Superior temporal gyrus (tissue), 1 donor: Measurements from ENCODE around the gene STAC2.
A peak's percentile ranks its signal among the peaks of the same experiment; 100 is the strongest.
"Not testable (repeated sequence)": the region's sequence is repeated elsewhere in the genome, so short reads cannot be mapped to it uniquely, and the experiment has no call there.

Experiments
- DNase-seq: peaks from one replicate; pipeline ENCODE4 v3.0.0-alpha.2; 2016; ENCODE audit errors: extremely low spot score

Gene STAC2, protein sequence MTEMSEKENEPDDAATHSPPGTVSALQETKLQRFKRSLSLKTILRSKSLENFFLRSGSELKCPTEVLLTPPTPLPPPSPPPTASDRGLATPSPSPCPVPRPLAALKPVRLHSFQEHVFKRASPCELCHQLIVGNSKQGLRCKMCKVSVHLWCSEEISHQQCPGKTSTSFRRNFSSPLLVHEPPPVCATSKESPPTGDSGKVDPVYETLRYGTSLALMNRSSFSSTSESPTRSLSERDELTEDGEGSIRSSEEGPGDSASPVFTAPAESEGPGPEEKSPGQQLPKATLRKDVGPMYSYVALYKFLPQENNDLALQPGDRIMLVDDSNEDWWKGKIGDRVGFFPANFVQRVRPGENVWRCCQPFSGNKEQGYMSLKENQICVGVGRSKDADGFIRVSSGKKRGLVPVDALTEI

DNA sequence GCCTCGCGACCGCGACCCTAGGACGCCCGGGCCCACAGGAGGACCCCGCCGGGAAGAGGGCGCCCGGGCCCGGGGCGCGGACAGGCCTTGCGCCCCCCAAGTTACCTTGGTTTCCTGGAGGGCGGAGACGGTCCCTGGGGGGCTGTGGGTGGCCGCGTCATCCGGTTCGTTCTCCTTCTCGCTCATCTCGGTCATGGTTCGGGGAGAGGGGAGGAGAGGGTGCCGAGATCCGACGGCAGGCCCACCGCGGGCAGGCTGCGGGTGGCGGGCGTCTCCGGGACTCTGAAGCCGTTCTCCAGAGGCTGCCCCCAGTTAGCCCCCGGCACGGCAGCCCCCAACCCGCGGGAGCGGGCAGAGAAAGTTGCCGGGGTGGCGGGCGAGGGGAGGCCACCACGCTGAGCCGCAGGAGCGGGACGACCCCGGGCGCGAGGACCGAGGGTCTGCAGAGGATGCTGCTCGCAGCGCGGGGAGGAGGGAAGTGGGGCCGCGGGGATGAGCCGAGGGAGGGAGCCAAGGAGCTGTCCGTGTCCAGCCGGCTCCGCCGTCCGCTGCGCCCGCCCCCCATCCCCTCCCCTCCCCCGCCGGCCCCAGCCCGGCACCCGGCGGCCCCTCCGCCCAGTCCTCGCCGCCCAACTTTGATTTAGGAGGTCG is at the start of gene STAC2:
Gene STAC2 (minus strand): TSS at position 638 of the 651 bp plus-strand sequence. CDS start 443 bp downstream, at position 195.
- DNase-seq, result no peak

DNA sequence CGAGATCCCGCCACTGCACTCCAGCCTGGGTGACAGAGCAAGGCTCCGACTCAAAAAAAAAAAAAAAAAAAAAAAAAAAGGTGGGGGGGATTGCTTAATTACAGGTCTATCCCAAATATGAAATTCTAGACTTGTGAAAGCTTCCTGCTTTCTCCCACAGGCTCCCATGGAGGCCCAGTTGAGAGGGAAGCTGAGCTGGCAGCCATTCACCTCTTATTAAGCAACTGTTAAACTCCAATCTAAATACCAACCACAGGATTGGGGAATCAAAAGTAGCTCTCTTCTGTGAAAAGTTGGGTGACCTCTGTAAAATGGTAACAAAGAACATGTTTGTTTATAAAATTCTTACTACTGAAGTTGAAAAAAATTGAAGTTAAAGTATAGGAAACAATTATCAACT is 45.8 kb upstream of the STAC2 start:
- no peak for DNase-seq

DNA sequence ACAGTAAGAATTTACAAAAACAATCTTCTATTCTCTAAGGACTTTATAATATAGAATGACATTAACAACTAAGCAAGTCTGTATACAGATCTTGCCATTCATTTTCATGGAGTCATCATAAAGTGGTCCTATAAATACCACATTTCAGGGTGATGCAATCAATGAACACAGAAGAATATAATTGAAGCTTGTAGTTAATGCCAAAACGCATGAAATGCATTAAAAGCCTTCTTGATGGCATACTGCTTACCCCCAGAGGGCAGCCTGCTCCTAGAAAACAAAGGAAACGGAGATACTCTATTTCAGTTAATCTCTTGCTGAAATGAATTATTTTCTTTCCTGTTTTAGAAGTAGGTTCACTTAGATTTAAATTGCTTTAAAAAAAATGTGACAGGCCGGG is 45.2 kb upstream of the STAC2 start:
- no peak for DNase-seq

DNA sequence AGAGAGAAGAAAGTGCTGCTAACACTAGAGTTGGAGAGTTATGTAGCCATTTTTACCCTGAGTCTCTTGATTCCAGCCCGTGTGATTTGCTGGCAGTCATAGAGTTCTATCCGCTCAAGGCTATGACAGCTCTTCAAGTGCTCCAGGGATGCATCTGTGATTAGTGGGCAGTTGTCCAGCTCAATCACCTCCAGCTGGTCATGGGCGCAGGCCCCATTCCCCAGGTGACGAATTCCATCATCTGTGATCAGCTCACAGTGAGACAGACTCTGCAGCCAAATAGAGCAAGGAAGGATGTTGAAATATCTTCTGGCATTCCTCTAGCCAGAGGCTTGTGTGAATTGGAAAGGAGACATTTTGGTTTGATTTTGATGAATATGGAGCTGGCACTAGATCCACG is 38.4 kb upstream of the STAC2 start:
- DNase-seq, result no peak

DNA sequence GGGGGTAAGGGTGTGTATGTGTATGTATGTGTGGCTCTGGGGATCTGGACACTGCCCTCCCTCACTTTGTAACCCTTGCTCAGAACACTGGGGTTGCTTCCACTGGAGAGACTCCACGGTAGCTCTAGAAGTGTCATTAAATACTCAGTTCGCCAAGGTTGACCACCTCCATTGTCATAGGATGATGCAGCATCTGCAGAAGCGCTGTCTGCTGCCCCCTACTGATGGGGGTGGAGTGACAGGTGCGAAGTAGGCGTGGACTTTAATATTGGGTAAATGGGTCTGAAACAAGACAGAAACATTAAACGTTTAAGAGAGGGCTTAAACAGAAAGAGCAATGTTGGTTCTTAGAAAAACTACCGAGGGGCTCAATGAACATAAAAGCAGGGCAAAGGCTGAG is 35.5 kb upstream of the STAC2 start:
- DNase-seq, result no peak

DNA sequence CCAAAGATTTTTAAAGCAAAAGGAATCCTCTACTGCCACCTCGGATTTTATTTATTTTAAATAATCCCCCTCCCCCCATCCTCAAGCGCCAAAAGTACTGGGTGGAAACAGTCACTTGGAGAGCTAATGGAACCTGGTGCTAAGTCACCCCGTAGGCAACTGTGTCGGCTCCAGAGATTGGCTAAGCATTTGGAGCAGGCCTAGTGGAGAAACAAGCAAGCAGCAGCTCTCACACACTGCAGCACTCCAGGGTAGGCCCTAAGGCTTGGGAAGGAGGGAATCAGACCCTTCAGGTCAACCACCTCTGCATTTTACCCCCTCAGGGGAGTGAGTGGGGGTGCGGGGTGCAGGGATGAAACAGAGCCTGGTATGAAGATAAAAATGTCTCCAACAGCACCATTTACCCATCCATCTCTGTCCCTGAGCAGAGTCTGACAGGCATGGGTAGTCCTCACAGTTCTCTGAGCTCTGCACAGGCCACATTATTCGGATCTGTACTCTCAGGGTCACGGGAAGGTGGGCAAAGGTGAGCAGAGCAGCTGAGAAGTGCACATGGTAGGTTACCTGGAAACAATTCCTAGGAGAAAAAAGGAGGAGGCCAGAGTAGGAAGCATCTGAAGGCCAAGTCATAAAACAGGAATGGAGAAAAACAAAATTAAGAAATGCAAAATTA is 27.2 kb upstream of the STAC2 start:
- peak; percentile 1 for DNase-seq

DNA sequence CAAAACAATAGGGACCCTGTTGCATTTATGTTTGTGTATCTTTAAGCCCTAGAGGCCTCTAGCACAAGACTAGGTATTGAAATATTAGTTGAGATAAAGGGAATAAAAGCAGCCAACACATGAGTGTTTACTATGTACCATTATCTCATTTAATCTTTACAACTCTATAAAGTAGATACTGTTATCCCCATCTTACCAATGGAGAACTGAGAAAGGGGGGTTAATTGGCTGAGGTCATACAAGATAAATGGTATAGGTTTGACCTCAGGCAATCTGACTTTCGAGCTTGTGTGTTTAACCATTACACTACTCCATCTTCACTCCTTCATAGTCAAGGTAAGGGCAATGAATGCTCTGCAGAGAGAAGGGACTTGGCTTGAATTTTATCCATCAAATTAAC is 26.3 kb upstream of the STAC2 start:
- DNase-seq, result peak; percentile 2

DNA sequence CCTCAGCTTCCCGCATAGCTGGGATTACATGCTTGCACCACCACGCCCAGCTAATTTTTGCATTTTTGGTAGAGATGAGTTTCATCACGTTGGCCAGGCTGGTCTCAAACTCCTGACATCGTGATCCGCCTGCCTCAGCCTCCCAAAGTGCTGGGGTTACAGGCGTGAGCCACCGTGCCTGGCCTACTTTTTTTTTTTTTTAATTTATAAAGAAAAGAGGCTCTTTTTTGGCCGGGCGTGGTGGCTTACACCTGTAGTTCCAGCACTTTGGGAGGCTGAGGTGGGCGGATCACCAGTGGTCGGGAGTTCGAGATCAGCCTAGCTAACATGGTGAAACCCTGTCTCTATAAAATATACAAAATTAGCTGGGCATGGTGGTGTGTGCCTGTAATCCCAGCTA is 24.3 kb upstream of the STAC2 start:
- DNase-seq, result not testable (repeated sequence)

DNA sequence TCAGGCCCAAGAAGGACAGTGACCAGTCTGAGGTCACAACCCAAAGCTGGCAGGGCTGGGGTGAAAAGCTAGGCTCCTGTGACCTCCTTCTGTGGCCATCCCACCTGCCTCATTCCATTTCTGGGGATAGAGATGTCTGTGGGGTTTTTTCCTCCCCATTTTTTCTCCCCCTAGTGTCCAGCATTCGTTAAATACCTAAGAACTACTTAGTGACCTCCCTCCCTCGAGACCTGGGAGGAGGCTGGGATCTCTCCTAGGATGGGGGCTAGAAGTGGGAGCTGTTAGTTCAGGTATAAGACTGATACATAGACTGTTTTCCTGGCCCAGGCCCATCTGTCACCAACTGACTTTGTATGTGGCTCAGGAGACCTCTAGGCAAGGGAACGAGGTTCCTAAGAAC is 20.5 kb upstream of the STAC2 start:
- DNase-seq, result no peak

DNA sequence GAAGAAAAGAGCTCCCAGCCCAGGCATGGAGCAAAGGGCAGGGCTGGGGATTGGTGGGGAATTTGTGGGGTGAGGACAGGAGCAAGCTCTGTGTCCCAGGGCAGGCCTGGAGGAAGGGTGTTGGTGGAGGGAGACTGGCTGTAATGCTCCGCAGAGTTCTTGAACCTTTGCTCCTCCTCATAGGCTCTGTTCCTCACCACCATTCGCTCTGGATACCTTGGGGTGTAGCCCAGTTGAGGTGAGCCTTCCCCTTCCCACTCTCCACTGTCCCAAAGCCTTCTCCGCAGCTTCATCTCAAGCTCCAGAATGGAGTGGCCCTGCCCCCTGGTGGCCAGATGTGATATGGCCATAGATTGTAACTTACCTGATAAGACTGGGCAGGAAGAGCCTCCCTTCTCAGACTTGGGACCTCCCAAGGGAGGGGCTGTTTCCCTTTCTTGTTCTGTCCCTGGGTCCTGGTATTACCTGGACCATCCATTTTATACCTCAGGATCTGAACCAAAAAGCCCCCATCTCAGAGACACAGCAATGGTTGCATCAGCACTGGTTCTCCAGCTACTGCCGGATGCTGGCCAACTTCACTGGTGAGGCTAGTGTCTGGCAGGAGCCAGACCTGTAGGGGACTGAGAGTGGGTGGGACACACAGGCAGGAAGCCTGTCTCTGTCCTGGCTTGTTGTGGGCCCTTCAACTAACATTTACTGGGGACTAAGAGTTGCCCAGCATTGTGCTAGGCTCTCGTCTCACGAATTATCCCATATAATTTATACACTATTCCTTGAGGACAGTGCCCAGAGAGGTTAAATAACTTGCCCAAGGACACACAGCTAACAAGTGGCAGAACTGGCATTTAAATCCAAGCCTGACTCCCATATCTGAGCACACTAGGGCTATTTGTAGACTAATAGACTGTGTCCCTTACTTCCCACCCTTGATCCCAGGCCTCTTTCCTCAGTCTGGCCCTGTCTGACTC is 19.1 kb upstream of the STAC2 start:
- peak; percentile 96 for DNase-seq

DNA sequence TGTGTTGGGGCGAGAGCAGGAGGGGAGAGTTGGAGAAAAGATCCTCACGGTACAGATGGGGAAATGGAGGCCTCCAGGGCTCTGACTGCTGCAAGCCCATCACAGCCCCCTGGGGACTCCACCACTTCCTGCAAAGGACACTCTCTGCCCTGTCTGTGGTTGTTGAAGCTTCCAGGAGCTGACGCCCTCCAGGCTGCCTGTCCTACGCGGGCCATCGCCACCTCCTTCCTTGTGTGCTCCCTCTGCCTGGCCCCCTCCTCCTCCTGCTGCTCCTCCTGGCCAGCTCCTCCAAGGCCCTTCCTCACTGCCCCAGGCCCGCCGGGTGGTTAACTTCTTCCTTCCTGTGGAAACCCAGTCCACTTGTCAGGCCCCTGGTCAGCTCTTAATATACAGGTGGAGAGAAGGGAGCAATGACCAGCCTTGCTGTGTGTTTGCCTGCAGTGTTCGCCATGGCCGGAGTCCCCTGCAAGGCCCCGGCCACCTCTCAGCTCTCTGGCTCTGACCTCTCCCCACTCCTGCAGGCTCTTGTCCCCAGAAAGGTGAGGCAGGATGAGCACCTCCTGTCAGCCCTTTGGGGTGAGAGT is 18.4 kb upstream of the STAC2 start:
- no peak for DNase-seq

DNA sequence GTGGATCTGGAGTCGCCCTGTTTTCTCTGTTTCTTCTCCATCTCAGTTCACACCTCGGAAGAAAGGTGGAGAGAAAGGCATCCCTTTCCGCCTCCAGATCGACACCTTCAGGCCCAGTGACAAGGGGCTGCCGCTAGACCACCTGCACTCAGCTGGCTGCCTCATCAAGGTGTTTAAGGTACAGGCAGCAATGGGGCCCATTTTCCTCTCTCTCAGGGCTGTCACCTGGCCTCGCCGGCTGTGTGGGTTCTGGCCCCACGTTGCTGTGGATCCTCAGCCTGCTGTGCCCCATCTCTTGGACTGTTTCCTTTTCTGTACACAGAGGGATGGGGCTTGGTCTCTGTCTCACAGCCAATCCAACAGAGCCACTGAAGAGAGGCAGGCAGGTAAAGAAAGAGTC is 17.4 kb upstream of the STAC2 start:
- DNase-seq, result no peak

DNA sequence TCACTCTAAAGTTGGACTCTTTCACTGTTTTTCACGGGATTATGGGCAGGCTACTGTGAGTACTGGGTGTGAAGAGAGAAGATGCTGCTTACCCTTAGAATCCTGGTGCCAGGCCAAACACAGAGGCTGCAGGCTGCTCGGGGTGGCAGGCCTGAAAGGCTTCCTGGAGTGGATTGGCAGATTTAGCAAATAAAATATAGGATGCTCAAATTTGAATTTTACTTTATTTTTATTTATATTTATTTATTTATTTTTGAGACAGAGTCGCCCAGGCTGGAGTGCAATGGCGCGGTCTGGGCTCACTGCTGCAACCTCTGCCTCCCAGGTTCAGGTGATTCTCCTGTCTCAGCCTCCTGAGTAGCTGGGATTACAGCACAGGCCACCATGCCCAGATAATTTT is 14.9 kb upstream of the STAC2 start:
- DNase-seq, result no peak

DNA sequence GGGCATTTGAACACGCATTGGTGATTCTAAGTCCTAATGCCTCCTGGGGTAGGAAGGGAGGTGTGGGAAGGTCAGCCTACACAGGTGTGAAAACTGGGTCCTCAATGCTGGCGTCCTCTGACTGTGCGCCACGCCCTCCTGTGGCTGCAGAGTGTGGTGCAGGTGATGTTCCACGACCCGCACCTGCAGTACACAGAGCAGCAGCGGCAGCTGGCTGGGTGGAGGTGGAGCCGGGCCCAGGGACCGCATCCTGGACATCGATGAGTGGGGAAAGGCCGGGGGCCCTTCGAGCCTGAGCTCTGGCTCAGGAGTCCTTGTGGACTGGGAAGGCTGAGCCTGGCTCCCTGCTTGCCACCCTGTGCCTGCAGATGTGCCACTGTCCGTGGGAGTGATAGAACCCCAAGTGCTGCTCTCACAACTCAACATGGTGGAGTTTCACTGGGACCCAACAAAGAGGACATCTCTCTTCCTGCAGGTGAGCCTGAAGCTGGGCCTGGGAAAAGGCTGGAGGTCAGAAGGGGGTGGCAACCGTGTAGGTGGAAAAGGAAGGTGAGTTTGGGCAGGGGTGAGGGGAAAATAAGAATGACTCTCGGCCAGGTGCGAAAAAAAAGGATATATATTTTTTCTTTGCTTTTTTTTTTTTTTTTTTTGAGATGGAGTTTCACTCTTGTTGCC is 14.0 kb upstream of the STAC2 start:
- DNase-seq, result no peak

DNA sequence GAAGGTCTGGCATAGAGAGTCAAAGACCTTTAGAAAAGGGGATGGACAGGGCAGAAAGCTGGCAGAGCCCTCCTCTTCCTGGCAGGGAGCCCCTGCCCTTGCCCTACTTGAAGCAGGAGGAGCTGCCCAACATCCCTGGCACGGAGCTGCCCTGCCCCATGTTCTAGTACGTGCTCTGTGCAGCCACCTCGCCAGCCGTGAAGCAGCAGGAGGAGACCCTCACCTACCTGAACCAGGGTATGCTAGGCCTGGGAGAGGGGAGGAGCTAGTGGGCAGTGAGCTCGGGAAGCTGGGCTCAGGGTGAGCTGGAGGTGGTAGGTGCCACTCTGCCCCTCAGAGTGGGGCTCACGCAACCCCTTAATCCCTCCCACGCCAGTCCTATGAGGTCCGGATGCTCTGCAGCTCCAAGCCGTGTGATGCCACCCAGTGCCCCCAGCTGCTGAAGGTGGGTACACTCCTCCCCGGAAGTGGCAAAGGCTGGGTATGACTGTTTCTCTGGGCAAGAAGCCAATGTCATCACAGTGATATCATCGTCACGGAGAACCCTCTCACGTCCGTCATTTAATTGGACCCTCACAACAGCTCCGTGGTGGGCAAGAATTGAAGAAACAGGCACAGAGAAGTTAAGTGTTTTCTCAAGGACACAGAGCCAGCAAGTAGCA is 12.7 kb upstream of the STAC2 start:
- DNase-seq, result no peak

DNA sequence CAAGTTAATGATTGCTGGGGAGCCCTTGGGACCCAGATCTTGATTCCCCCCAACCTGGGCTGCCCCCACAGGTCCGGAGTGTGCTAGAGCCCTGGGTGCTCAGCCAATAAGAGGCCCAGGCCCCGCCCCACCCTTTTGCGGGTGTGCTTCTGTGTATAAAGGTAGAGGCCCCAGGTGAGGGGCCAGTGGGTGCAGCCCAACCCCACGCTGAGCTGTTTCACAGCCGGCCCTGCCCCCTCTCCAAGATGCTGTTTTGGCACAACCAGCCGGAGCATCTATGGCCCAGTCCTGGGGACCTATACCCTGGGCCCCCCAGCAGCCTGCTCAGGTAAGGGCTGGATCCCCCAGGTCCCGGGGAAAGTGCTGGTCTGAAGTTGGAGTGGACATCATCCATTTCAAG is 11.8 kb upstream of the STAC2 start:
- no peak for DNase-seq

DNA sequence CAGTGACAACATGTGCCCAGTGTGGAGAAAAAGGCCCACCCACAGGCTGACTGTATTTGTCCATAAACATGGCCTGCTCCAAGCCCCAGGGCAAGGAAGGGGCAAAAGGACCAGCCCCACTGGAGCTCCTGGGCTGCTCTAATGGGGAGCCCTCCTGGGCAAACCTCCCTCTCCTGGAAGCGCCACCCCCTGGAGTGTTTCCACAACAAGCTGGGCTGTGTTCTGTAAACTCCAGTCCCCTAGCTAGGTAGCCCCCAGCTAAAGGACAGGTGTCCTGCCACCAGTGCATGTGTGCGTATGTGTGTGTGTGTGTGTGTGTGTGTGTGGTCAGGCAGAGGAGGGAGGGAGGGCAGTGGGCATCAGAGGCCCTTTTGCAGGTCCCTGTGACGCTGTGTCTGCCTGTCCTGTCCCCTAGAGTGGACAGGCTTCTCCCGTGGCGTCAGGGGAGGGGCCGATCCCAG is 11.3 kb upstream of the STAC2 start:
- no peak for DNase-seq

DNA sequence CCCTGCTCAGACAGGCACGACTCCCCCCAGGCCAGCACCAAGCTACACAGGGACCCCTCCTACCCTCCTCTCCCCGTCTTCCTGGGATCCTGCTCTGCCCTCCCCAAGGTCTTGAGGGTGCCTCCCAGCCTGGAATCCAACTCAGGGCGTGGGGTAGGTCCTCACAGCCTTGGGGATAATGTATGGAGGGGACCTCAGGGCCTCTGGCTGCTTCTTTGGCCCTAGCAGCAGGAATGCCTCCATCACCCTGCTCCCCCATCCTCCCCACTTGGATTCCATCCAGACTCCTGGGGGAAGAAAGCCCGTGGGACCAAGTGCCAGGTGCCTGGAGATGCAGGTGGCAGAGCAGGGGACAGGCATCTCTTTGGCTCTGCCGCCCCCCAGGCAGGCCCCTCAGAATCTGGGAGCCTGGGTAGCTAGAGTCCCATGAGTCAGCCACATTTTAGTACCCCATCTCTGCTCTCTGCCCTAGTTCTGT is 10.7 kb upstream of the STAC2 start:
- no peak for DNase-seq

DNA sequence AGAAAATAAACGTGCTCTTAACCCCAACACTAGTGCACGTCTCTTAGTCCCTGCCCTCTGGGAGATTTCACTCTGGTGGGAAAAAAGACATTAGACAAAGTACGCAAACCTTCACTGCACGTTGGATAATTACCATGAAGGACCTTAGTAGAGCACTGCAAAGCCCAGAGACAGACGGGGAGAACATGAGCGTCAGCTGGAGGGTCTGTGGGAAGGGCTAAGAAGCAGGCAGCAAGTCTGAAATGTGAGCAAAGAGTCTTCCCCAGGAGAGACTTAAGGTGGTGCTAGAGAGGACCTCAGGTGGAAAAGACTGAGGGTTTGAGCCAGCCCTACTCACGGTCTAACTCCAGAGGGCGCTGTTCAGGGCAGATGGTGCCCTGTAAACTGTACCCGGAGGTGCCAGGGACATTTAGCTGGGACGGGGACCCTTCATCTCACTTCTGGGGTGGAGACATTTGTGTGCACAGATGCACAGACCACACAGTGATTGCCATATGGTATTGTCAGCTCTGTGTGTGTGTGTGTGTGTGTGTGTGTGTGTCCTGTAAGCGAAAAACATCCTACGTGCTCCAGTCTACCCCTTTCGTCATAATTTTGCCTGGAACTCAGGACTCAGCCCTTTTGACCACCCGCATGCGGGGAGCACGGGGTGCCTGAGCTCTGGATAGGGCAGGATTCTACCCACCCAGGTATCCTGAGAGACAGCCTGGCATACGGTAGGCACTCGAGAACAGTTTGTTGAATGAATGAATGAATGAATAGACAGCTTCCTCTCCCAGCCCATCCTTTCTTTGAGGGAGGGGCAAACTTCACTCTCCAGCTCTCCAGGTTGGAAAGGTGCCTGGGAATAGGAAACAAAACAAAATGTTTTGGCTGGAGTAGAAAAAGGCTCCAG is 10.1 kb upstream of the STAC2 start:
- peak; percentile 33 for DNase-seq
